NCI-H748 (cell line): Measurements from ENCODE around the gene RNF128.
A peak's percentile ranks its signal among the peaks of the same experiment; 100 is the strongest.

ENCODE experiments used
- DNase-seq: peaks from one replicate; lab custom pipeline; 2025; ENCODE audit not compliant: unreplicated experiment; lab: John Stamatoyannopoulos, UW

The RNF128 gene, protein sequence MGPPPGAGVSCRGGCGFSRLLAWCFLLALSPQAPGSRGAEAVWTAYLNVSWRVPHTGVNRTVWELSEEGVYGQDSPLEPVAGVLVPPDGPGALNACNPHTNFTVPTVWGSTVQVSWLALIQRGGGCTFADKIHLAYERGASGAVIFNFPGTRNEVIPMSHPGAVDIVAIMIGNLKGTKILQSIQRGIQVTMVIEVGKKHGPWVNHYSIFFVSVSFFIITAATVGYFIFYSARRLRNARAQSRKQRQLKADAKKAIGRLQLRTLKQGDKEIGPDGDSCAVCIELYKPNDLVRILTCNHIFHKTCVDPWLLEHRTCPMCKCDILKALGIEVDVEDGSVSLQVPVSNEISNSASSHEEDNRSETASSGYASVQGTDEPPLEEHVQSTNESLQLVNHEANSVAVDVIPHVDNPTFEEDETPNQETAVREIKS

DNA sequence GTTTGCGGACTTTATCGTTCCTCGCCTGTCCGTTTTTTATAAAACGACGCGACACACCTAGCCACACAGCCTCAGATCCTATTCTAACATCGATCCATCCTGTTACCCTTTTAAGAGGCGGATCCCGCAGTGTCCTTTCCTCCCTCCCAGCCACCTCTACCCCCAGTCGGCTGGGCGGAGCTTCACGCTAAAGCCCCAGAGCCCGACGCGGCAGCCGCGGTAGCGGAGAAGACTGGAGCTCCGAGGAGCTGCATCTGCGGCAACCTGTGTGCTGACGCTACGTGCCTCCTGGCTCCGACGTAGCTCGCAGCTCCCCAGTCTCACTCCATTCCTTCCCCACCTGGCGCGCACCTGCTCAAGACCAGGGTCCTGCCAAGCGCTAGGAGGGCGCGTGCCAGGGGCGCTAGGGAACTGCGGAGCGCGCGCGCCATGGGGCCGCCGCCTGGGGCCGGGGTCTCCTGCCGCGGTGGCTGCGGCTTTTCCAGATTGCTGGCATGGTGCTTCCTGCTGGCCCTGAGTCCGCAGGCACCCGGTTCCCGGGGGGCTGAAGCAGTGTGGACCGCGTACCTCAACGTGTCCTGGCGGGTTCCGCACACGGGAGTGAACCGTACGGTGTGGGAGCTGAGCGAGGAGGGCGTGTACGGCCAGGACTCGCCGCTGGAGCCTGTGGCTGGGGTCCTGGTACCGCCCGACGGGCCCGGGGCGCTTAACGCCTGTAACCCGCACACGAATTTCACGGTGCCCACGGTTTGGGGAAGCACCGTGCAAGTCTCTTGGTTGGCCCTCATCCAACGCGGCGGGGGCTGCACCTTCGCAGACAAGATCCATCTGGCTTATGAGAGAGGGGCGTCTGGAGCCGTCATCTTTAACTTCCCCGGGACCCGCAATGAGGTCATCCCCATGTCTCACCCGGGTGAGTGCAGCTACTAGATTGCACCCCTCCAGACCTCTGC is at the start of gene RNF128:
Gene RNF128 (plus strand): TSS at position 217 of the 953 bp plus-strand sequence. CDS start 213 bp downstream, at position 430.
- DNase-seq: peak; percentile 74

DNA sequence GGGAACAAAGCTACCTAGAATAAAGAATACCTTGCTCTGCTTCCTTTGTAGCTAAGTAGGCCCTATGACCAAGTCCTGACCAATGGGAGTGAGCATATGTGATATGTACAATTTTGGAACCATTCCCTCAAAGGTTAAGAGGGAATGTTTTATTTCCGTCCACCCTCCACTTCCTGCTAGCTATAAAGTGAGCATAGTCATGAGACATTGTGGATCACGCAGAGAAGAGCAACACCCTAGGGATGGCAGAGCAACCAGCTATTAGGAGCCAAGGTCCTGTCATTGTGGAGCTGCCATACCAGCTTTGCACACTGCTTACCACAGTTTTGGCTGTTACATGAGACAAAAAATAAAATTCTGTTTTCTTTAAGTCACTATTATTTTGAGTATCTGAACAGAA is 45.8 kb upstream of the RNF128 start:
- no peak for DNase-seq

DNA sequence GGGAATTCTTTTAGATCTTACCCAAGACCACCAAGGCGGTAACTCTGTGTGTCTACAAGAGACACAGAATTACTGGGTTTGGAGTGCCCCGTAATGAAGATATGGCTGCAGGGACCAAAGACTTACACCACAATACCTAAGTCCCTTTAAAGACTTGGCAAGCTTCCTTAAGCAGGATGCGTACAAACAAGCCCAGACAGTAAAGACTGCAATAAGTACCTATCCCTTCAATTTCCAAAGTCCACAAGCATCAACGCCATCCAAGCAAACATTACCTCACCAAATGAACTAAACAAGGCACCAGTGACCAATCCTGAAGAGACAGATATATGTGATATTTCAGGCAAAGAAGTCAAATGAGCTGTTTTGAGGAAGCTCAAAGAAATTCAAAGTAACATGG is 42.3 kb upstream of the RNF128 start:
- no peak for DNase-seq

DNA sequence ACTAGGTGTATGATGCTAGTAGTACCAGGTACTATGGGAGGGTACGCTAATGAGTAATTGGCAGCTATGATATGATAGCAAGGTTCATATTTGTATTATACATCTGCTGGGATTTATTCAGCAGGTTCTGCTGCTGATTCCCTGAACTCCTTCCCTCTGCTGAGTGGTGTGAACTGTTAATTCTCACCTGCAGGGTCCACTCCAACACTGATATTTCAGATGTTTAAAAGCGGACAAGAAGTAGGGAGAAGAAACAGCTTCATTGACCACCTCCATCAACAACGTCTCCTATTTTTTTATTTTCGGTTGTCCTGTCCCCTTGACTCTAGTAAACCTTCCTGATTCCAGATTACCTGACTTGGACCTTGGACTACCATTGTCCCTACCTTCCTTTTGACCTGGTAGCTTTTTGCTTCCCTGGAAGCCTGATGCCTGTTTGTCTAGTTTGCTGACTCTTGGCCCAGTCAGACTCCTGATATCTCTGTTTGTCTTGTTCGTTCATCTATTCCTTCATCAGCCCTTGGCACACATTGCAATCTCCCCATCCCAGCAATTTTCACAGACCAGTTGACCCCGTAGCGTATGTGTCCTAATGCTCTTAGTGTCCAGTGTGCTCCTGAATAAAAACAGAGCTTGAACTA is 34.0 kb upstream of the RNF128 start:
- DNase-seq: no peak

DNA sequence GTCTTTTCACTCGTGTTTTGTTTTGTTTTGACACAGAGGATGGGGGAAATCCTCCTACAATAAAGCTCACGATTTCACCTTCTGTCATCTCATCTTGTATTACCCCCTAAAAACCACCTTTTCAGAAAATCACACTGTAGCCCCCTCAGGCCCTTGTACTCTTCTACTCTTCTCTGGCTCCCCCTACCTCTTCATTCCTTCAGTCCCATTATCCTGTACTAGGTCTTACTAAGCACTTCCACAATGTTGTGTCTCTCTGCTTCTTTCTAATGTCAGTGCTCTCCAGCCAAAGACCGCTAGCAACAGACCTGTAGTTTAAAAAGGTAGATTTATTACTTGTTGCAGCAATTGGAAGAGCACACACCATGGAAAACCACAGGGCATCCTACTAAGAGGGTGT is 30.0 kb upstream of the RNF128 start:
- no peak for DNase-seq

DNA sequence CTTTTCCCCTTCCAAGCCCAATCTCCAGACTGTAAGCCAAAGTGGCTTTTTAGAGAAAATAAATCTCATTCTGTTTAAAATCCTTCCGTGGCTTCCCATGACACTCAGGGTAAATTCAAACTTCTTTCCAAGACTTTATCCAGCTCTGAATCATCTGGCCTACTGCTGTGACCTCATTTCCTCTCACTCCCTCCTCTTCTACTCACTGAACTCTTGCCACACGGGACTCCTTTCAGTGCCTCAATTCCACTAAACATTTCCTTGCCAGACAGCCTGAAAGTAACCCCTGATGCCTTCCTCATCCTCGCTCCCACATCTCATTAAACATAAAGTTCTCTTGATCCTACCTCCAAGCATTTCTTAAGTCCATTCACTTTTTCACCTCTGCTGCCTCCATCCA is 27.8 kb upstream of the RNF128 start:
- DNase-seq: no peak

DNA sequence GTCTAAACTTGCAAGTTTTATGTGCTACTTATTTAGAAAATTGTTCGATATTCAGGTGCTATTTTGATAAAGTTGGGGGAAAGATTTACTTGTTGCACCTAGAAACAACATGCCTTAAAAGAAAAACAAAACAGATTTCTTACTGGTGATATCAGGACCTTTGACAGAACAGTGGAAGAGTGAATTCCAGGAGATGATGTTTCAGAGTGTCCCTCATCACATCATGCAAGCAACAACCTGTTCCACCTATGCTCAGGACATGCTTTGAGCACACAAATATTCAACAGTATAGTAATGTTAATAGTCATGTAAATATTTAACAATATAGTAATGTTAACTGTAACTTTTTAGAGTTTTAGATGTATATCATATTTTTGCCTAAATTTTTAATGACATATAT is 23.9 kb upstream of the RNF128 start:
- DNase-seq: no peak

DNA sequence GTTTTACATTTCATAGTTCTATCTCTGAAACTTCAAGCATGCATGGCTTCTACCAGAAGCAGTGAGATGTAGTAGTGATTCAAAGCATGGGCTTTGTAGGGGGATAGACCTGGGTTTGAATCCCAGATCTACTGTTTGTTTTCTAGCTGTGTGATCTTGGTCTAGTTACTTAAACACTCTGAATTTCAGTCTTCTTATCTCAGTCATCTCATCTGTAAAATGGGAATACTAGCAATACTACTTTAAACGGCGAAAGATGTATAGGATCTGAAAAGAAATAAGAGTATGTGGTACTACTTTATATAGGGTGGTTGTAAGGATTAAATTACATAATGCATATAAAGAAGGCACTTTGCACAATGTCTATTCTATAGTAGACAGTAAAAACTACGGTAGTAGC is 20.0 kb upstream of the RNF128 start:
- DNase-seq: no peak

DNA sequence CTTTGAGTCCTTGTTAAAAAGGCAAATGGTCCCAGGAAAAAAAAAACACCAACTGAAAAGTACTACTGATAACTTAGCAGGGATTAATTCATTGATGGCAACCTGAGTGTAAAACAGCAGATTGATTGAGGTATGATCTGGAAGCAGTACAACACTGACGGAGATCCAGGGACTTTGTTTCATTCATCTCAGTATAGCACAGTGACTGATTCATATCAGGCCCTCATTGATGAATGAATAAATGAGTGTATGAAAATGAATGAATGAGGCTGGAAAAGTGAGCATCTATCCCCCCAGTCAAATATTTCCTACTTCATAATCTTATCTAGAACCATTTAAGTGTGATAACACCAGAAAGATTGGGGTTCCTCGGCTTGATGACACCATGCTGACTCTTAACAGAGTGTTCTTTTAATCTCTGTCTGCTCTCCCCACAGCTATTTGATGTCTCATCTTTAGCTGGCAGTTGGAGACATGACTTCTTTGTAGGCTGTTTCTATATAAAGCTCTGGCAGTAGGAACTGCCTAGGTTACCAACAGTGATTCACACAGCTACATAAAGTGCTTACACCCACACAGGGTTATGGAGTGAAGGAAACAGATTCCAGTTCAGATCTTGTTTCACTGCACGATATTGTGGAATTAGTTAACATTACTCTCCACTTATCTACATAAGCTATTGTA is 18.6 kb upstream of the RNF128 start:
- DNase-seq: no peak

DNA sequence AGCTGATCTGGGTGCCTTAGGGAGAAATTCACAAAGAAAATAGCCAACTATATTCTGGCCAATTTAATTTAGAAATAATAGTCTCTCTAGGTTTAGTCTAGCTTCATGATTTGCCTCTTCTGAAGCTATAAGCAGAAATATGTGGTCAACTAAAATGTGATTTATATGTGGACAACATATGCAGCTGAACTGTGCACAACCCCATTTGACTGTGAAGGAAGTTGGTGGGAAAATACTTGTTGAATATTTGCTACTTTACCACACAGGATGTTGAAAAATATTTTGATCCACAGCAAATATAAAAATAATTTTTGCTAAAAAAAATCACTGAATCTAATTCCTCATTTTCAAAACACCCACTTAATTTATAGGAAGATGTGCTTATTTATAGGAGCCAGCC is 15.7 kb upstream of the RNF128 start:
- DNase-seq: no peak

DNA sequence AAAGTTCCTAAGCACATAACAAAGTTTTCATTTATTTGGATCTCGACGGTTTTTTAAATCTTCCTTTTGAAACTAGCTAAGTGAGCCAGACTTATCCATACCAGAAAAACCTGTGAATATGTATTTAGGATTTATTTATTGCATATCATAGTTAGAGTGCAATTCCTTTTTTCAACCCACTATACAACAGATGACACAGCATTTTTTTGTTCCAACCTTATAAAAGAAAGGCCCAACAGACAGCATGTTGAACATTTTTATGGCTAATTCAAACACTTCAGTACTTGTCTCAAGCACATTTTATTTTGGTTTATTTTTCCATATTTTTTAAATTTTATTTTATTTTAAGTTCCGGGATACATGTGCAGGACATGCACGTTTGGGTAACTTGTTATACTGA is 15.1 kb upstream of the RNF128 start:
- DNase-seq: no peak

DNA sequence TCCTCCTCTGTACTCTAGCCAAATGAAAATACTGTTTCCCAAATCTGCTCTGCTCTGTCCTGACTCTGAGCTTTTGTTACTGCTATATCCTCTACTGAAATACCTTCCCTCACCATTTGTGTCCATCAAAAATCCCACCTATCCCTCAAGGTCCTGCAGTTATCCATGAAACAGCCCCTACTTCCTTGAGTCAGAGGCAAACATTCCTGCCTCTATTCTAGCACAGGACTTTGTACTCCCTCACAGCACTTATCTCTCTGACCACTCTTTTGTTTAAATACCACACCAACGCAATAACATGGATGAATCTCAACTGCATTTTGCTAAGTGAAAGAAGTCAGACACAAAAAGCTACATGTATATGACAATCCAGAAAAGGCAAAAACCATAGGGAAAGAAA is 10.5 kb upstream of the RNF128 start:
- no peak for DNase-seq

DNA sequence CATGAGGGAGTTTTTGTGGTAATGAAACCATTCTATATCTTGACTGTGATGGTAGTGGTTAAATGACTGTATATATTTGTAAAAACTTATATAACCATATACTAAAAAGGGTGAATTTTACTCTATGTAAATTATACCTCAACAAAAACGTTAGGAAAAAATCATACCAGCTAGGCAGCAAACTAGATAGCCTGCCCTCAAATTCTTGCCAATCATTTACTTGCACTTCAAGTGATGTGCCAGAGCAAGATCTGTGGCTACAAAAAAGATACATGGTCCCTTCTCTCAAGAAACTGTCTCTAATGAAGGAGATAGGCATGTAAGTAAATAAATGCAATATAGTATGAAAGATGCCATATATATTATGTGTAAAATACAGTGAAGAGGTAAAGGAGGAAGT is 10.0 kb upstream of the RNF128 start:
- DNase-seq: no peak

DNA sequence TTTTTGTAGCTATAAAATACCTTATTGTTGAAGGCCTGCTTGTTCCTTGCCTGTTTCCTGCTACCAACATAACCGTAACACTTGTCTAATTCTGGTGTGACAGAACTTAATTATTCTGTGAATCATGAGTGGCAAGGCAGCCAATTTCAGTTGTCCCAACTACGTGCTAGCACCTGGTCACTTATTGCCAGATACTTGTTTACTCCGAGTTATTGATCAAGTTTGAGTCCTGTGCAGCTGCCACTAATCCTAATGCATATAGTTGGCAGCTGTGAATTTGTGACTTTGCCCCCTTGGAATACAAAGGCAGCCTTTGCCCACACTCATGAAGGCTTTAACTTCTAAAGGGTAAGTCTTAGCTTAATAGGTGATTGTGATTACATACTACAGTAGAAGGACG is 7.8 kb upstream of the RNF128 start:
- DNase-seq: no peak

DNA sequence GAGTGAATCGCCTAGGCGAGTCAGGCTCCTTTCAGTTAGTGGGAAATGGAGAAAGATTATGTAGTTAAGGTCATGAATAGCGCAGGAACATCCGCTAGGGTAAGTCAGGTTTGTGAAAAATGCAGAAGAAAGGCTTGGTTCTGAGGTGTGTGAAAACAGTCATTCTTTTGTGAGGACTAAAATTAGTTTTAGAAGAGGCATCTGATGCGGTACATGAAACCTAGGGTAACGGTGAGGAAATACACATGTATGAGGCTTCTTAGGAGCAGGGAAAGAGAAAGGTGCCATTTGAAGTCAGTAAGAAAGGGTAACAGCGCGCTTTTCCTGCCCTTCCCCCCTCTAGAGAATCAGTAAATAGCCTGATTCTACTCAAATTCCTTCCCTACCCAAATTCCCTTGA is 570 bp upstream of the RNF128 start:
- peak; percentile 3 for DNase-seq

DNA sequence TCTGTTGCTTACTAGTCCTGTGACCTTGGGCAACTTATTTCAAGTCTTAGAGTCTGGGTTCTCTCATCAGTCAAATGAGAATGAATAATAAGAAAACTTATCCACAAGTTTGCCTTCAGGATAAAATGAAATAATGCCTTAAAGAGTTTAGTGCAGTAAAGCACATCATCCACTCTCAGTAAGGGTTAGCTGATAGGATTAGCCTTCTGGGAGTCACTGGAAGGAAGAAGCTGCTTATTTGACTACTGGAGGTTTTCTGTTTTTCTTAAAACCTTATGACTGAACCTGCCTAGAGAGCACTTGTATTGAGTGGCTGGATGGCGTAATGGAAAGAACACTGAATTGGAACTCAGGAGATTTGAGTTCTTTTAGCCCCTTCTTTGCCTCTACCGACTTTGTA is 1.8 kb downstream of the RNF128 start:
- DNase-seq: no peak

DNA sequence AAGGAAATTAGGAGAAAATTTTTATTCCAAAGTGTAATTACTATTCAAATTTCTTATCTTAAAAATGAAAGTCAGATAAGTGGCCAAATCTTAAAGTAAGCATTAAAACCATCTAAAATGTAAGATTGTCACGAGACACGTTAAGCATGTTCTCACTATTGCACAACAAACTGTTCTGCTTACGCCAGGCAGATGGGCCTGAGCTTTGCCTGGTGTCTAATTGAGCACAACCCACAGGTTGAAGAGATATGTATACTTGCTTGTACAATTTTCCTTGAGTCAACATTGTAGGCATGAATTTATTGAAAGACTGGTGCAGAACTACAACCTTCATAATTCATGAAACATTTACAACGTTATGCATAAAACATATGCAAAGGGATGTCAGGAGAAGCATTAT is 3.9 kb downstream of the RNF128 start:
- DNase-seq: no peak

DNA sequence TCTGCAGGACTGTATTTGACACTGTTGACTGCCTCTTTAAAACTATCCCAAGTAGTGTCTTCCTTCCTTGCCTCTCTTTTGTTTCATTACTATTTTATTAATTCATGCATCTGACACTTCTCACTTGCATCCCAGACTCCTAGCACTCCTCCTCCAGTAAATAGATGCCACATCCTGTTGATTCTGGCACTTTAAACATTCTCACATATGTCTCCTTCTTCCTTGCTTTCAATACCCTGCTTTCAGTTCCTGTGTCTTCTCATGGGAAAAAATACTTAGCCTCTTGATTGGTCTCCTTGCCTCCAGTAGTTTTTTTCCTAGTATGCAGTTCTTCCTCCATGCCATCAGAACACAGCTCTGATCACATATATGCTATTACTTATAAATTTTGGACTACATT is 5.1 kb downstream of the RNF128 start:
- no peak for DNase-seq

DNA sequence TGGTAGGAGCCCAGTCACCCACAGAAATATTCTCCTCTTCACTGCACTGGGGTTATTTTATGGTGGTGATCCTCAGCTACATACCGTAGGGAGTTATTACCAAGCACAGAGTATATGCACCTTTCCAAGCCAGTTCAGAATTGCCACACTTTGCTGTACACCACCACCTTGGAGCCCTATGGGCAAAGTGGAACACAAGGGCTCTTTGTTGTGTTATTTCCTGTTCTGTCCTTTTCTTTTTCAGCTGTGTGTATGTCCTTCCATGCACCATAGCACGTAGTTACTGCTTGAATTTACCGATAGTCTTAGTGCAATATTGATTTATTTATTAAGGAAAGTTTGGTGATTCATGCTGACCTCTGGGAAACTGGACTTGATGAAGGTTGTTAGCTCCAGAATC is 8.3 kb downstream of the RNF128 start:
- DNase-seq: no peak

DNA sequence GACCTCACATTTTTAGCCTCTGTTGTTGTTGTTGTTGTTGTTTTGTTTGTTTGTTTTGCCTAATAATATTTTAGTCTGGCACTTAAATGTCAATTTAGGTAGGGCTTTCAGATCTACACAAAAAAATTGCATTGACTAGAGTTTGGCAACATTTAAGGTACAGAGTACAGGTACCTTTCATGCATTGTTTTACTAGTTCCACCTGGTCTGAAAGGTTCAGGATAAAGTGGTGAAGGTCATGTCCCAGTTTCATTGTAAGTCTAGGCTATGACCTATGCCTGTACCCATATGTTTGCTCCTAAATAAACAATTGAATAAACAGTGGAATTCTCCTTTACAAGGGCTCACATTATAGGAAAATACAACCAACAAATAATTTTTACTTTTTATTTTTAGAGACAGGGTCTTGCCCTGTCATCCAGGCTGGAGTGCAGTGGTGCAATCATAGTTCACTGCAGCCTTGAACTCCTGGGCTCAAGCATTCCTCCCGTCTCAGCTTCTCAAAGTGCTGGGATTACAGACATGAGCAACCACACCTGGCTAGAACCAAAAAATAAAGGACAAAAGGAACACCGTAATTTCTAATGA is 13.8 kb downstream of the RNF128 start:
- DNase-seq: no peak

DNA sequence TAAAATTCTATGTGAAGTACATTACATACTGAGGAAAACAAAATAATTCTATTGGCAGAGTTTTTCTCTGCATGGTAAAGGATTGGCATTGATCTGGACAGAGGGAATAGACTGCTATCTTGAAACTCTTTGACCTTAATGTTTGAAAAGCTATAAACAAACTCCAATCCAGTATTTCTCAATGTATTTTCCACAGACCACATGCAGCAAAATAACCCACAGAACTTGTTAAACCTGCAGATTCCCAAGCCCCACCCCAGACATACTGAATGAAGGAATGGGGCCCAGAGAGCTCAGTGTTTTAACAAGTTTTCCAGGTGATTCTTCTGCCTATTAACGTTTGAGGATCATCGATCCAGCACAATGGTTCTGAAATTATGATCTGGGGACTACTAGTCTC is 15.7 kb downstream of the RNF128 start:
- DNase-seq: no peak
